Left lung (tissue), 10 donors: ENCODE data around the gene APBA2. TPM values are rescaled to one million over a fixed set of nuclear protein-coding genes. Genes with fewer than 3 reads are reported as not detected.

Experiments used
- ATAC-seq: fragments of 200-7000 bp; cut with Tn5 transposase; one replicate; pipeline ENCODE4 v1.9.1; 2020; ENCODE audit warnings: moderate library complexity
- DNase-seq, 4 donors: peaks; one replicate each; pipeline ENCODE4 v3.0.0-alpha.2; 2013 to 2020
- H3K27ac ChIP-seq, 2 donors: fragments of 200-600 bp; sonication (generic) in 1 of 2; one replicate each; pipeline versions ENCODE4 v1.5.0 to v1.8.0; 2020 to 2021
- H3K27me3 ChIP-seq, 2 donors: fragments of 200-600 bp; sonication (generic) in 1 of 2; one replicate each; pipeline versions ENCODE4 v1.5.0 to v1.8.0; 2020 to 2021
- H3K36me3 ChIP-seq, 2 donors: fragments of 200-600 bp; sonication (generic) in 1 of 2; one replicate each; pipeline versions ENCODE4 v1.5.0 to v1.8.0; 2020 to 2021
- H3K4me1 ChIP-seq, 2 donors: fragments of 200-600 bp; one replicate each; pipeline ENCODE4 v1.8.0; 2021
- H3K4me3 ChIP-seq, 2 donors: fragments of 200-600 bp; sonication (generic) in 1 of 2; one replicate each; pipeline versions ENCODE4 v1.5.0 to v1.8.0; 2020 to 2021; ENCODE audit warnings: mild to moderate bottlenecking in 1 of 2
- H3K9me3 ChIP-seq, 2 donors: fragments of 200-600 bp; sonication (generic) in 1 of 2; one replicate each; pipeline versions ENCODE4 v1.5.0 to v1.8.0; 2020 to 2021
- CTCF ChIP-seq, 2 donors: fragments of 200-600 bp; sonication (generic) in 1 of 2; IDR thresholded peaks; one replicate each; pipeline versions ENCODE4 v1.5.0 to v1.8.0; 2021; ENCODE audit warnings: antibody characterized with exemption in 2 of 2
- intact Hi-C, 2 donors: fragments of 100-400 bp; cut with DNase I; formaldehyde crosslinking; loops; one replicate each; pipeline versions ENCODE4 v1.11.2 to v1.14.2; 2022
- polyA plus RNA-seq, 6 donors: library from polyadenylated mRNA; unstranded; fragments of 120-200 nt; gene quantifications; one replicate each; pipeline ENCODE4 v1.2.1, GENCODE V29; 2013; ENCODE audit not compliant: insufficient read length in 6 of 6
- total RNA-seq, 2 donors: library from RNA; stranded (reverse); fragmentation: NEBNext Ultra II Directional; extraction: Animal tissue kit (Norgen Biotek cat#: 25700); gene quantifications; one replicate each; pipeline ENCODE4 v1.2.1, GENCODE V29; 2021
- donor health status: DM: no; HTN: yes; CAD: no.
- donor health status: DM: no; HTN: no; CAD: no.

The APBA2 gene
- total and polyA plus RNA-seq, 8 donors, result 3.9 to 18.4 (median 11.1) TPM

- ATAC-seq, result no peak
- Histone ChIP-seq H3K4me3 (no peak overlapping the region), H3K27me3 (peaks cover 0 to 25% of the 10 kb centered on the region in 2 donors), H3K27ac (no peak overlapping the region), H3K4me1 (peaks cover 0 to 8% of the 10 kb centered on the region in 2 donors), H3K9me3 (no peaks in the 10 kb centered on the region), H3K36me3 (no peaks in the 10 kb centered on the region)
- no peak for TF ChIP-seq CTCF (IDR thresholded peaks at IDR 0.05)
- no peak for DNase-seq
- intact Hi-C loops, result loop anchor here in 1 of 2 donors (10.0 kb wide), 1 partner anchor 220 kb away; the partner anchor contains the start of gene APBA2
Observed at GRCh38 chr15:29104566-29104880, 218.7 kb downstream of the APBA2 start.

- DNase-seq (peak in 1 of 4 donors; percentile 51), ATAC-seq (no peak)
- Histone ChIP-seq H3K27ac (no peak overlapping the region), H3K36me3 (no peaks in the 10 kb centered on the region), H3K9me3 (no peaks in the 10 kb centered on the region), H3K4me3 (no peak overlapping the region), H3K4me1 (peaks cover 0 to 8% of the 10 kb centered on the region in 2 donors), H3K27me3 (peaks cover 0 to 25% of the 10 kb centered on the region in 2 donors)
- no peak for TF ChIP-seq CTCF (IDR thresholded peaks at IDR 0.05)
- intact Hi-C loops, result loop anchor here in 1 of 2 donors (10.0 kb wide), 1 partner anchor 221 kb away; the partner anchor contains the start of gene APBA2
Observed at GRCh38 chr15:29105151-29105854, 219.5 kb downstream of the APBA2 start.

GRCh38 chr15:29106116-29106515, 220.3 kb downstream of the APBA2 start:
- H3K36me3 ChIP-seq, result no peaks in the 10 kb centered on the region
- H3K27ac ChIP-seq, result no peak overlapping the region
- intact Hi-C loops, result loop anchor here in 1 of 2 donors (10.0 kb wide), 1 partner anchor 221 kb away; the partner anchor contains the start of gene APBA2
- H3K9me3 ChIP-seq, result no peaks in the 10 kb centered on the region
- peaks cover 0 to 25% of the 10 kb centered on the region in 2 donors for H3K27me3 ChIP-seq
- ATAC-seq (no peak), DNase-seq (no peak)
- no peak for TF ChIP-seq CTCF (IDR thresholded peaks at IDR 0.05)
- H3K4me1 ChIP-seq, result peaks cover 0 to 8% of the 10 kb centered on the region in 2 donors
- no peak overlapping the region for H3K4me3 ChIP-seq

- no peaks in the 10 kb centered on the region for H3K9me3 ChIP-seq
- H3K4me3 ChIP-seq, result no peak overlapping the region
- peaks cover 0 to 8% of the 10 kb centered on the region in 2 donors for H3K4me1 ChIP-seq
- ATAC-seq (no peak), DNase-seq (peak in 1 of 4 donors; percentile 71)
- no peaks in the 10 kb centered on the region for H3K36me3 ChIP-seq
- no peak overlapping the region for H3K27ac ChIP-seq
- intact Hi-C loops, result loop anchor here in 1 of 2 donors (10.0 kb wide), 1 partner anchor 222 kb away; the partner anchor contains the start of gene APBA2
- no peak for TF ChIP-seq CTCF (IDR thresholded peaks at IDR 0.05)
- H3K27me3 ChIP-seq, result peaks cover 0 to 27% of the 10 kb centered on the region in 2 donors
Observed at GRCh38 chr15:29106551-29107290, 220.9 kb downstream of the APBA2 start.
